NCI-H345 treated with DMSO at 0.1 percent for 48 hours (cell line): Measurements from ENCODE around the gene CFAP299.
"Not testable (repeated sequence)": the region's sequence is repeated elsewhere in the genome, so short reads cannot be mapped to it uniquely, and the experiment has no call there.

Experiments used
- DNase-seq: peaks from one replicate; lab custom pipeline; 2025; ENCODE audit not compliant: unreplicated experiment; lab: John Stamatoyannopoulos, UW

CFAP299 gene

DNA sequence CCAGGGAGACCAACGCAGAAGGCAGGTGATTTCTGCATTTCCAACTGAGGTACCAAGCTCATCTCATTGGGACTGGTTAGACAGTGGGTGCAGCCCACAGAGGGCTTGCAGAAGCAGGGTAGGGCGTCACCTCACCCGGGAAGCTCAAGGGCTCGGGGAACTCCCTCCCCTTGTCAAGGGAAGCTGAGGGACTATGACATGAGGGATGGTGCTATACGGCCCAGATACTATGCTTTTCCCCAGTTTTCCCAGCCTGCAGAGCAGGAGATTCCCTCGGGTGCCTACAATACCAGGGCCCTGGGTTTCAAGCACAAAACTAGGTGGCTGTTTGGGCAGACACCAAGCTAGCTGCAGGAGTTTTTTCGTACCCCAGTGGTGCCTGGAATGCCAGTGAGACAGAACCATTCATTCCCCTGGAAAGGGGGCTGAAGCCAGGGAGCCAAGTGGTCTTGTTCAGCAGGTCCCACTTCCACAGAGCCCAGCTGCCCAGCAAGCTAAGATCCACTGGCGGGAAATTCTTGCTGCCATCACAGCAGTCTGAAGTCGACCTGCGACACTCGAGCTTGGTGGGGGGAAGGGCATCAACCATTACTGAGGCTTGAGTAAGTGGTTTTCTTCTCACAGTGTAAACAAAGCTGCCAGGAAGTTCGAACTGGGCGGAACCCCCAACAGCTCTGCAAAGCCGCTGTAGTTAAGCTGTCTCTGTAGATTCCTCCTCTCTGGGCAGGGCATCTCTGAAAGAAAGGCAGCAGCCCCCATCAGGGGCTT is 103.9 kb downstream of the CFAP299 start:
- DNase-seq = not testable (repeated sequence)

DNA sequence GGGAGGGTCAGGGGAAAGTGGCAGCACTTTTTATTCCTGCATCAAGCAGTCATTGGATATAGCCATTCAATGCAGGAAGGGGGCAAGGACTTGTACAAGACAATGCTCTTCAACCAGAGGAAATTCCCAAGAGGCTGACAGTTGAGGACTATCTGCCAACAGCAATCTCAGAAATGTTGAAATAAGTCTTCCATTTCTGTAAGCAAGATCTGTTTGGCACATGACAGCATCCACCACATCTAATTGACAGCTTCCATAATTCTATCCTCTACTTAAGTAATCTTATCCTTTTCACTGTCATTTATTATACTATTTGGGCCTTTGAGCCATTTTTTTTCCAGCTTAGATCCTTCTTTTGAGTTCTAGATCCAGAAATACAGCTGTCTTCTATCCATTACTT is 110.7 kb downstream of the CFAP299 start:
- no peak for DNase-seq

- DNase-seq = no peak
Measured at GRCh38 chr4:80446664-80447063, 111.1 kb downstream of the CFAP299 start.

DNA sequence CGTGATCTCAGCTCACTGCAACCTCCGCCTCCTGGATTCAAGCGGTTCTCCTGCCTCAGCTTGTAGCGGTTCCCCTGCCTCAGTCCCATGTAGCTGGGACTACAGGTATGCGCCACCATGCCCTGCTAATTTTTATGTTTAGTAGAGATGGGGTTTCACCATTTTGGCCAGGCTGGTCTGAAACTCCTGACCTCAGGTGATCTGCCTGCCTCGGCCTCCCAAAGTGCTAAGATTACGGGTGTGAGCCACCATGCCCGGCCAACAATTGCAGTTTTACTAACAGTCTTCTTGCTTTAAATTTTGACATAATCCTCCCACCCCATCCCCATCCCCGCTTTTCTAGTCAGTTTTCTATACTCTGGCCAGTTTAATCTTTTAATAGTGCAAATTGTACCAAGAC is 112.0 kb downstream of the CFAP299 start:
- no peak for DNase-seq

GRCh38 chr4:80448056-80448455 is 112.5 kb downstream of the CFAP299 start:
- DNase-seq = no peak

GRCh38 chr4:80452055-80452454 is 116.5 kb downstream of the CFAP299 start:
- no peak for DNase-seq

GRCh38 chr4:80452768-80453167 is 117.2 kb downstream of the CFAP299 start:
- DNase-seq = no peak

DNA sequence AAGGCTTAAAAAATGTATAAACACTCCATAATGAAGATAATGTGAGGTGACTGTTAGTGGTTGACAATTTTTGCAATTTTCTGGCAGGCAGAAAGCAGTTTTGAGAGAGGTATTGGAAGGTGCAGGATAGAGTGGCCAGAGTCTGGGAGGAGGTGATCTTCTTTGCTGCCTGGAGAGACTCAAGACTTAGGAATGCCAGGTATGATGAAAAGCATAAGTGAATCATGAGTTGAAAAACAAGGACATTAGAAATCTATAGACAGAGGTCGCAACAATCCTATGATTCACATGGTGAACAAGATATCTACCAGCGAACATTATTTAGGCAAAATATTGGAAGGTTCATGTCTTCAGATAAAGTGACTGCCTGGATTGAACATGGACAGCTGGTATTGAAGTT is 118.5 kb downstream of the CFAP299 start:
- DNase-seq = no peak

GRCh38 chr4:80454556-80454955 is 119.0 kb downstream of the CFAP299 start:
- no peak for DNase-seq

GRCh38 chr4:80459918-80460473 is 124.5 kb downstream of the CFAP299 start:
- no peak for DNase-seq

GRCh38 chr4:80461412-80461811 is 125.9 kb downstream of the CFAP299 start:
- DNase-seq = no peak

- DNase-seq = no peak
Measured at GRCh38 chr4:80462621-80463091, 127.1 kb downstream of the CFAP299 start.

DNA sequence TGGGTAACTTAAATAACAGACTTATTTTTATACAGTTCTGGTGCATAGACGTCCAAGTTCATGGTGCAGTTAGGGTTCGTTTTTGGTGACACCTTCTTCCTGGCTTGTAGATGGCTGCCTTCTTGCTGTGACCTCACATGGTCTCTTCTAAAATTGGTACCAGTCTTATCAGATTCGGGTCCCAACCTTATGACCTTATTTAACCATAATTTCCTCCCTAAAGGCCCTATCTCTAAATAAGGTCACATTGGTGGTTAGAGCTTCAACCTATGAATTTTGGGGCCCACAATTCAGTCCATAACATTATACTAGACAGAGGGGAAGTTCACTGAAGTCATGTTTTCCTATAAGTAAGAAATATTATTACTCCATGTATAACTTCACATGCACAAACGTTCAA is 128.0 kb downstream of the CFAP299 start:
- DNase-seq = no peak

- DNase-seq = no peak
Measured at GRCh38 chr4:80465238-80465637, 129.7 kb downstream of the CFAP299 start.

DNA sequence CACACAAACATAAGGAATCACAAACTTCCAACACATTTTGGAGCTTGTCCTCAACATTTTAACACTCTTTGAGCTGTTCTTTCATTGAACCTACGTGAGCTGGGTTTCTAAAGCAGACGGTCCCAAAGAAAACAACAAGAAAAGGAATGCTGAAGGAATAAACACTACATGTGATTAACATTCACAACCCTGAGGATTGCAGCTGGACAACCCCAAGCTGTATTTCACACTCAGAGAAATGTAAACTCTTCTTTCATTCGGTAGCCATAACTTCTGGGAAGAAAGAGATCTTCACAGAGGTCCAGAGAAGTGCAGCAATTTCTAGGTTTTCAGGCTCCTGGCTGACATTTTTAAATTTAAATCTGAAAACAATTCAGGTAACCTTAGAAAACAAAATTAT is 130.2 kb downstream of the CFAP299 start:
- DNase-seq = no peak

GRCh38 chr4:80466618-80467017 is 131.1 kb downstream of the CFAP299 start:
- DNase-seq = no peak

DNA sequence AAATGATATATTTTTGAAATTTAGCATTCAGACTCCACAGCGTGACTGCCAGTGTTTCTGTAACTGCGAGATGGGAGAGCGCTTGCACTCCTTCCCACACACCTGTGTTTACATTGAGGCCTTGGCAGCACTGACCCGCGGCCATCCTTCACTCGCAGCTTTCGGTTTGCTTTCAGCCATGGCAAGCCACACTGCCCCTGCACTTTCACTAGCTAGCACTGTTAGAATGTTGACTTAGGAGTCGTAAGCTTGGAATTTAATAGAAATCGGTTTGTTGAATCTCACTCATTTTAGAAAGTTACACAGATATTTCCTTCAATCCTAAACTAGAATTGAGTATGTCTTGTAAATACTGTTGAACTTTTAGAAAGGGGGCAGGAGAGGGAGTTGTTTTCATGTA is 136.2 kb downstream of the CFAP299 start:
- peak; percentile 31 for DNase-seq

DNA sequence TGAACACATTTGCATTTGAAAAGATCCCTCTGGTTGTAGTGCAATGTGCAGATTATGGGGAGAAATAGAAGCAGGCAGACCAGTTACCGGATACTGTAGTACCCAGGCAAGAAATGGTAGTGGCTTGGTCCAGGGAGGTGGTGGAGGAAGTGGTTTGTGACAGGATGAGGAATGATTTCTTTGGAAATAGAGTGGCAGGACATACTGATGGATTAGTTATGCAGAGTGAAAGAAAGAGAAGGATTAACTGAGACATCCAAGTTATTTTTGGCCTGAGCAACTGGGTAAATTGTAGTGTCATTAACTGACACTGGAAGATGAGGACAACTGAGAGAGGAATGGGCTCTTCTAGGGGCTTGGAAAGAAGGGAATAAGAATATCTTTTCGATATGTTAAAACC is 139.7 kb downstream of the CFAP299 start:
- DNase-seq = no peak

- no peak for DNase-seq
Measured at GRCh38 chr4:80475798-80476197, 140.3 kb downstream of the CFAP299 start.

DNA sequence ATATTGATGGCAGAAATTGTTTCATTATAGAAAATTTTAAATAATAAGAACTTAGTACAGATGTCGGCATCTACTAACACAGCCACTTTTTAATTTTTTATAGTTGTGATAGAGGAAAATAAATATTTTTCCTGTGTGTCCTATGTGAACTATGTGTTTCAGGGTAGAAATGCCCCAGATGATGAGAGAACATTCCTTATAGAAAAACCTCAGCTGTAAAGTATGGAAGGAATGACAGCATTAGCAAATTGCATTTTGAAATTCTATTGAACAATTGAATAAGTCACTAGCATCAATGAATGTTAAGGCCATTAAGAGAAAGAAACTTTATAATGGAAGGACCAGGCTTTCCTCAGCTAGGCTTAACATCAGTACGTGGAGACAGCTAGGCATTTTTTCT is 149.2 kb downstream of the CFAP299 start:
- no peak for DNase-seq

GRCh38 chr4:80486603-80487002 is 151.1 kb downstream of the CFAP299 start:
- no peak for DNase-seq

GRCh38 chr4:80489798-80490197 is 154.3 kb downstream of the CFAP299 start:
- no peak for DNase-seq

DNA sequence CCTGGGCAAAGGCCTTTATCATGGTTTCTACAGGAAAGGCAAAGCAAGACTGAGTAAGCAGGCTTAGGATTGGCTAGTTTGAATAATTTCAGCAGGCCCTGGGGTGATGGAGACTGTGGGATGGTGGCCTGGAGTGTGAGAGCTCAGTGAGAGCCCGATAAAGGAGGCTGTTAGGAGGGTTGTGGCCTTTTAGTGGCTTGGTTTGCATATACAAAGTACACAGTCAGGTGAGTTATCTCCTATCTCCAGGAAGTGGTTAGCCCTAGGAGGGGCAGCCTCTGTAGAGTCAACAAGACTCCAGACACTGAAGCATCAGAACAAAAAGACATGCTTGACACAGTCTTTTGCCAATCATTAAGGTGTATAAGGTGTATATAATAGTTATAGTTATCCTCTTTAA is 157.2 kb downstream of the CFAP299 start:
- no peak for DNase-seq
